ENCODE data around the gene TMEM89. TPM values are rescaled to one million over a fixed set of nuclear protein-coding genes. Genes with fewer than 3 reads are reported as not detected.

The TMEM89 gene
- total RNA-seq, 3 donors from 2014 or later = not detected

DNA sequence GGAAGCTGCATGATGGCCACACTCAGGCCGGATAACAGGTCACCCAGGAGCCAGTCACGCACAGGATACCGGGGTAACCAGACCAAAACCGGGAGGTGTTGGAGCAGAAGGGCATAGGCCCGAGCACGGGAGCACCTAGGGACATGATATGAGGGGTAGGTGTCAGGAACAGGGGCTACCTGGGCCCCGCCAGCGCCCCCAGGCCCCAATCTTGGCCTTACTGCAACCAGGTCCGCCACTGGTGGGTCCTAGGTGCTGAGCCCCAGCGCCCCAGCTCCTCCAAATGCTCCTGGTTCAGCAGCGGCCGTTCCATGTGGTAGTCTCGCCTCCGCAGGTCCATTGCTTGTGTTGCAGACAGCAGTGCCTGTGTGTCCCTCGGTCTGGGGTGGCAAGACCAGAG is 11.7 kb upstream of the TMEM89 start:
- Histone ChIP-seq H3K36me3 (no peaks in the 10 kb centered on the region), H3K27ac (no peak overlapping the region), H3K4me3 (no peak overlapping the region), H3K9me3 (no peaks in the 10 kb centered on the region), H3K4me1 (peaks cover 0 to 4% of the 10 kb centered on the region in 2 donors), H3K27me3 (no peaks in the 10 kb centered on the region)
- TF ChIP-seq POLR2A (IDR thresholded peaks at IDR 0.05) (no peak), POLR2AphosphoS5 (IDR thresholded peaks at IDR 0.05) (no peak)
- TF ChIP-seq, protein P1, sequence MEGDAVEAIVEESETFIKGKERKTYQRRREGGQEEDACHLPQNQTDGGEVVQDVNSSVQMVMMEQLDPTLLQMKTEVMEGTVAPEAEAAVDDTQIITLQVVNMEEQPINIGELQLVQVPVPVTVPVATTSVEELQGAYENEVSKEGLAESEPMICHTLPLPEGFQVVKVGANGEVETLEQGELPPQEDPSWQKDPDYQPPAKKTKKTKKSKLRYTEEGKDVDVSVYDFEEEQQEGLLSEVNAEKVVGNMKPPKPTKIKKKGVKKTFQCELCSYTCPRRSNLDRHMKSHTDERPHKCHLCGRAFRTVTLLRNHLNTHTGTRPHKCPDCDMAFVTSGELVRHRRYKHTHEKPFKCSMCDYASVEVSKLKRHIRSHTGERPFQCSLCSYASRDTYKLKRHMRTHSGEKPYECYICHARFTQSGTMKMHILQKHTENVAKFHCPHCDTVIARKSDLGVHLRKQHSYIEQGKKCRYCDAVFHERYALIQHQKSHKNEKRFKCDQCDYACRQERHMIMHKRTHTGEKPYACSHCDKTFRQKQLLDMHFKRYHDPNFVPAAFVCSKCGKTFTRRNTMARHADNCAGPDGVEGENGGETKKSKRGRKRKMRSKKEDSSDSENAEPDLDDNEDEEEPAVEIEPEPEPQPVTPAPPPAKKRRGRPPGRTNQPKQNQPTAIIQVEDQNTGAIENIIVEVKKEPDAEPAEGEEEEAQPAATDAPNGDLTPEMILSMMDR (IDR thresholded peaks at IDR 0.05) = no peak
- intact Hi-C loops (cut with DNase I; ENCODE audit: low total_unique reads) = no loop called here
- DNase-seq (ENCODE audit: low spot score in 2 of 2) = no peak

DNA sequence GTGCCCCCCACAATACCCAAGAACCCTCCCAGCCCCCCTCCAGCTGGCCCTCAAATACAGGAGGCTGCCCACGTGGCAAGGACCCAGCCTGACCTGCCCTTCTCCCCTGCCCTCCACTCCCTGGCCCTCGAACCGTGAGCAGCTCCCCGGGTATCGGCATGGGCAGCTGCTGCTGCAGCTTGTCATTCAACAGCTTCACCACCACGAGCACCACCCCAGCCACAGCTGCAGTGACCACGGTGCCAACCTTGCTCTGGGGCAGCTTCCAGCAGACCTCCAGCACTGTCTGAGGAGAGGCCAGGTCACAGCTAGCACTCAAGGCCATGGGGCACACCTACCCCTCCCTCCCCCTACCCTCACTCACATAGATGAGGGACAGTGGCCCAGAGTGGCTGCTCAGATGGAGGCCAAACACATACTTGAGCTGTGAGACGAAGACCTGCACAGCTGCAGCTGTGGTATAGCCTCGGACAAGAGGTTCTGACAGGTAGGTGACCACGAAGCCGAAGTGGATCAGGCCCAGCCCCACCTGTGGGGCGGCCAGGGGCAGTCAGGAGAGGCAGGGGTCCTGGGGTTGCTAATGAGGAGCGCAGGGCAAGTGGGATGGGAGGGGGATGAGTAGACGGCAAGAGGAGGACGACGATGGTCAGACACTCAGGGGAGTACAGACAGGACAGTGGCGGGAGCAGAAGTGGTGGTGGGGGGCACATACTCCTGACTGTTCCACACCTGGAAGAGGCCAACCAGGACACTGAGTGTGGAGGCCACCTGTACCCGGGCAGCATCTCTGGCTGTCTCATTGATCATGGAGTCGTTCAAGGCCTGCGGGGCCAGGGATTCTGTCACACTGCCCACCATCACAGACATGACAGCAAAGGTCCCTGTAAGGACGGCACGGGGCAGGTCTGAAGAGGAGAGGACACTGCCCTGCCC is 10.2 kb upstream of the TMEM89 start:
- Histone ChIP-seq H3K9me3 (no peaks in the 10 kb centered on the region), H3K36me3 (no peaks in the 10 kb centered on the region), H3K27ac (no peak overlapping the region), H3K4me1 (peaks cover 0 to 4% of the 10 kb centered on the region in 2 donors), H3K4me3 (no peak overlapping the region), H3K27me3 (no peaks in the 10 kb centered on the region)
- TF ChIP-seq, protein P1 (IDR thresholded peaks at IDR 0.05) = no peak
- TF ChIP-seq POLR2AphosphoS5 (IDR thresholded peaks at IDR 0.05) (no peak), POLR2A (IDR thresholded peaks at IDR 0.05) (no peak)
- no peak for DNase-seq (ENCODE audit: low spot score in 2 of 2)
- intact Hi-C loops (cut with DNase I; ENCODE audit: low total_unique reads) = no loop called here

DNA sequence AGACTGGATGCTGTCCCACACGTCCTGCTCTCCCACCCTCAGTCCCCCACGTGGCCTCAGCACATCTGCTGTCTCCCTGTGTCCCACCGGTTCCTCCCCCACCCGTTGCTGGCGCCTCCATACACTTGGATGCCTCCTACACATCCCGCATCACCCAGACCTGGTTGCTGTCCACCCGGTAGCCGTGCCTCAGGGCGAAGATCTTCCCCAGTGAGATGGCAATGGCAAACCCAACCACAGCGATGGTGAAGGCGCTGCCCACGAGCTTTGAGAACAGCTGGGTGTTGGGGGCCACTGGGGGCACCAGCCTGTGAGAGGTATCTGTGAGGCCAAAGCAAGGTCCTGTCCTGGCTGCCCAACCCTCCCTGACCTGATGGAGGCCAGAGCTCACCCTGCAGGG is 9.3 kb upstream of the TMEM89 start:
- DNase-seq (ENCODE audit: low spot score in 2 of 2) = no peak
- TF ChIP-seq, protein P1 (IDR thresholded peaks at IDR 0.05) = no peak
- TF ChIP-seq POLR2A (IDR thresholded peaks at IDR 0.05) (no peak), POLR2AphosphoS5 (IDR thresholded peaks at IDR 0.05) (no peak)
- no peak overlapping the region for H3K4me3 ChIP-seq
- H3K27ac ChIP-seq = no peak overlapping the region
- no peaks in the 10 kb centered on the region for H3K36me3 ChIP-seq
- H3K9me3 ChIP-seq = no peaks in the 10 kb centered on the region
- intact Hi-C loops (cut with DNase I; ENCODE audit: low total_unique reads) = no loop called here
- no peaks in the 10 kb centered on the region for H3K4me1 ChIP-seq
- H3K27me3 ChIP-seq = no peaks in the 10 kb centered on the region

DNA sequence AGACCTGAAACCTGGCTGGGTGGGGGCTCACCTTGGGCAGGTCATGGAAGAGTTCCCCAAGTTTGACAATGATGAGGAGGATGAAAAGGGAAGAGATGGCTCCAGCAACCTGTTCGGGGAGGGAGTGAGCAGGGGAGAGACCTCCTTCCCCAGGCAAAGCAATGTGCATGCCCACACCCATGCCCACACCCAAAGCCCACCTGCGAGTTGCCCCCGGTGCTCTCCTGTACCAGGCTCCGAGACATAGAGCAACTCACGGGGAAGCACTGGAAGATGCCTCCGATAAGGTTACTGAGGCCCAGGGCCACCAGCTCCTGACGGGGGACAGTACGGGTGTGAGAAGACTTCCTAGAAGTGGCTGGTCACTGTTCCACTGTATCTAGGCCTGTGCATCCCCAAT is 8.8 kb upstream of the TMEM89 start:
- no peaks in the 10 kb centered on the region for H3K36me3 ChIP-seq

DNA sequence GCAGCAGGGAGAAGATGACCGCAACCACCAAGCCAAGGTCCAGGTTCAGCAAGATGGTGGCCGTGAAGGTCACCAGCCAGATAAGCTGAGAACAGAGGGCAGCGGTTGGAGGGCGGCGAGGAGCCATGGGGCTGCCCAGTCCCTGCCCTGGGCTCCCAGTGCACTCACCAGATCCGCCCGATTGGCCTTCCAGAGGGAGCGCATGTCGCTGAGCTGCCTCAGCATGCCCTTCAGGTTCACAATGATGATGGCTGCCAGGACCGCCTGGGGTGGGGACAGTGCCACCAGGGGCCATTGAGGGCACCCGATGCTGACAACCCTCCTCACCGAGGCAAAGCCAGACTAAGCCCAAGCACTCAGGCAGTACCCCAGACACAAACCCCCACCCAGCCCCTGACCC is 8.3 kb upstream of the TMEM89 start:
- DNase-seq (ENCODE audit: low spot score in 2 of 2) = no peak
- Histone ChIP-seq H3K4me3 (no peak overlapping the region), H3K4me1 (no peaks in the 10 kb centered on the region), H3K27me3 (no peaks in the 10 kb centered on the region), H3K27ac (no peak overlapping the region), H3K9me3 (no peaks in the 10 kb centered on the region), H3K36me3 (no peaks in the 10 kb centered on the region)
- TF ChIP-seq POLR2AphosphoS5 (IDR thresholded peaks at IDR 0.05) (no peak), POLR2A (IDR thresholded peaks at IDR 0.05) (no peak)
- TF ChIP-seq, protein P1 (IDR thresholded peaks at IDR 0.05) = no peak
- intact Hi-C loops (cut with DNase I; ENCODE audit: low total_unique reads) = no loop called here

More for the DNA sequence above, 8.8 kb upstream of the TMEM89 start:
- TF ChIP-seq, protein P1 (IDR thresholded peaks at IDR 0.05) = no peak
- TF ChIP-seq POLR2A (IDR thresholded peaks at IDR 0.05) (no peak), POLR2AphosphoS5 (IDR thresholded peaks at IDR 0.05) (no peak)
- Histone ChIP-seq H3K4me3 (no peak overlapping the region), H3K9me3 (no peaks in the 10 kb centered on the region), H3K27me3 (no peaks in the 10 kb centered on the region), H3K27ac (no peak overlapping the region), H3K4me1 (no peaks in the 10 kb centered on the region)
- no peak for DNase-seq (ENCODE audit: low spot score in 2 of 2)
- intact Hi-C loops (cut with DNase I; ENCODE audit: low total_unique reads) = no loop called here
